Measurements from ENCODE around the gene PLK1. TPM values are rescaled to one million over a fixed set of nuclear protein-coding genes. Genes with fewer than 3 reads are reported as not detected.
"Not testable (repeated sequence)": the region's sequence is repeated elsewhere in the genome, so short reads cannot be mapped to it uniquely, and the experiment has no call there.

PLK1 gene
- polyA plus RNA-seq, 1 donor from 2014 or later, result 0.21 TPM

- not testable (repeated sequence) for H3K79me2 ChIP-seq (replicated peaks; ENCODE audit: insufficient read depth, low read length); H3K27me3 ChIP-seq (ENCODE audit: insufficient read depth, low read depth, low read length); H3K27ac ChIP-seq (ENCODE audit: low read length); H2AFZ ChIP-seq (ENCODE audit: low read depth, low read length); H3F3A ChIP-seq (ENCODE audit: insufficient read depth, low read length, poor library complexity, severe bottlenecking); H3K4me3 ChIP-seq (ENCODE audit: low read length); H4K20me1 ChIP-seq (ENCODE audit: insufficient read depth); H3K9ac ChIP-seq (ENCODE audit: low read length); H3K4me2 ChIP-seq (ENCODE audit: low read length); H3K9me3 ChIP-seq (ENCODE audit: low read length); H3K9me2 ChIP-seq (ENCODE audit: insufficient read depth, low read length)
- H3K36me3 ChIP-seq (ENCODE audit: insufficient read depth, low read length), result peaks cover 11% of the 10 kb centered on the region
These were observed 46.8 kb upstream of the PLK1 start for GRCh38 chr16:23631874-23632273.

- Histone ChIP-seq H3K27me3 (ENCODE audit: insufficient read depth, low read depth, low read length) (no peaks in the 10 kb centered on the region), H3F3A (ENCODE audit: insufficient read depth, low read length, poor library complexity, severe bottlenecking) (no peaks in the 10 kb centered on the region), H3K9ac (ENCODE audit: low read length) (no peak overlapping the region), H3K27ac (ENCODE audit: low read length) (no peak overlapping the region), H3K9me3 (ENCODE audit: low read length) (no peaks in the 10 kb centered on the region), H3K4me3 (ENCODE audit: low read length) (no peak overlapping the region), H3K4me2 (ENCODE audit: low read length) (no peak overlapping the region), H3K79me2 (replicated peaks; ENCODE audit: insufficient read depth, low read length) (no peaks in the 10 kb centered on the region), H2AFZ (ENCODE audit: low read depth, low read length) (no peak overlapping the region), H3K36me3 (ENCODE audit: insufficient read depth, low read length) (peaks cover 11% of the 10 kb centered on the region), H4K20me1 (ENCODE audit: insufficient read depth) (no peaks in the 10 kb centered on the region), H3K9me2 (ENCODE audit: insufficient read depth, low read length) (no peaks in the 10 kb centered on the region)
- TF ChIP-seq CTCF (IDR thresholded peaks at IDR 0.05; ENCODE audit: poor library complexity, severe bottlenecking) (no peak), SMC3 (conservative IDR thresholded peaks at IDR 0.05; ENCODE audit: poor library complexity) (no peak), EZH2 (IDR thresholded peaks at IDR 0.05; ENCODE audit: borderline replicate concordance, insufficient read depth, low read length, poor library complexity, severe bottlenecking) (no peak), TAF1 (IDR thresholded peaks at IDR 0.05; ENCODE audit: low read depth) (no peak), POLR2AphosphoS5 (IDR thresholded peaks at IDR 0.05) (no peak), REST (IDR thresholded peaks at IDR 0.05; ENCODE audit: borderline replicate concordance) (no peak), RAD21 (conservative IDR thresholded peaks at IDR 0.05) (no peak), EP300 (conservative IDR thresholded peaks at IDR 0.05; ENCODE audit: poor library complexity, severe bottlenecking) (no peak), MXI1 (conservative IDR thresholded peaks at IDR 0.05; ENCODE audit: poor library complexity, severe bottlenecking) (no peak)
These were observed 44.1 kb upstream of the PLK1 start for GRCh38 chr16:23634461-23635036.

GRCh38 chr16:23635958-23636357 is 42.7 kb upstream of the PLK1 start:
- H3K9me3 ChIP-seq (ENCODE audit: low read length), result no peaks in the 10 kb centered on the region
- peaks cover 11% of the 10 kb centered on the region for H3K79me2 ChIP-seq (replicated peaks; ENCODE audit: insufficient read depth, low read length)
- no peak overlapping the region for H2AFZ ChIP-seq (ENCODE audit: low read depth, low read length)
- H3F3A ChIP-seq (ENCODE audit: insufficient read depth, low read length, poor library complexity, severe bottlenecking), result no peaks in the 10 kb centered on the region
- H3K9me2 ChIP-seq (ENCODE audit: insufficient read depth, low read length), result no peaks in the 10 kb centered on the region
- no peak overlapping the region for H3K4me3 ChIP-seq (ENCODE audit: low read length)
- no peak overlapping the region for H3K9ac ChIP-seq (ENCODE audit: low read length)
- H3K36me3 ChIP-seq (ENCODE audit: insufficient read depth, low read length), result peaks cover 11% of the 10 kb centered on the region
- no peaks in the 10 kb centered on the region for H3K27me3 ChIP-seq (ENCODE audit: insufficient read depth, low read depth, low read length)
- H3K4me2 ChIP-seq (ENCODE audit: low read length), result no peak overlapping the region
- TF ChIP-seq RAD21 (conservative IDR thresholded peaks at IDR 0.05) (no peak), POLR2AphosphoS5 (IDR thresholded peaks at IDR 0.05) (no peak), SMC3 (conservative IDR thresholded peaks at IDR 0.05; ENCODE audit: poor library complexity) (no peak), MXI1 (conservative IDR thresholded peaks at IDR 0.05; ENCODE audit: poor library complexity, severe bottlenecking) (no peak), REST (IDR thresholded peaks at IDR 0.05; ENCODE audit: borderline replicate concordance) (no peak), TAF1 (IDR thresholded peaks at IDR 0.05; ENCODE audit: low read depth) (no peak), EP300 (conservative IDR thresholded peaks at IDR 0.05; ENCODE audit: poor library complexity, severe bottlenecking) (no peak), CTCF (IDR thresholded peaks at IDR 0.05; ENCODE audit: poor library complexity, severe bottlenecking) (no peak), EZH2 (IDR thresholded peaks at IDR 0.05; ENCODE audit: borderline replicate concordance, insufficient read depth, low read length, poor library complexity, severe bottlenecking) (no peak)
- no peaks in the 10 kb centered on the region for H4K20me1 ChIP-seq (ENCODE audit: insufficient read depth)
- no peak overlapping the region for H3K27ac ChIP-seq (ENCODE audit: low read length)

Data from neural cell (in vitro differentiated cells).